NCI-H187 treated with DMSO at 0.1 percent for 48 hours (cell line): Measurements from ENCODE around the gene MAB21L4.
"Not testable (repeated sequence)": the region's sequence is repeated elsewhere in the genome, so short reads cannot be mapped to it uniquely, and the experiment has no call there.

Experiments
- DNase-seq: peaks from one replicate; lab custom pipeline; 2025; lab: John Stamatoyannopoulos, UW

MAB21L4 gene

GRCh38 chr2:240857039-240858008 lies 38.6 kb downstream of the MAB21L4 start:
- DNase-seq, result no peak

GRCh38 chr2:240856151-240856980 lies 39.6 kb downstream of the MAB21L4 start:
- no peak for DNase-seq

GRCh38 chr2:240855670-240856069 lies 40.3 kb downstream of the MAB21L4 start:
- no peak for DNase-seq

- no peak for DNase-seq
These were observed 43.2 kb downstream of the MAB21L4 start for GRCh38 chr2:240852671-240853314.

- no peak for DNase-seq
These were observed 44.6 kb downstream of the MAB21L4 start for GRCh38 chr2:240851078-240851991.

- DNase-seq, result no peak
These were observed 45.2 kb downstream of the MAB21L4 start for GRCh38 chr2:240850756-240851077.

GRCh38 chr2:240850026-240850425 lies 45.9 kb downstream of the MAB21L4 start:
- DNase-seq, result no peak

- no peak for DNase-seq
These were observed 46.9 kb downstream of the MAB21L4 start for GRCh38 chr2:240848900-240849680.

GRCh38 chr2:240847817-240848216 lies 48.1 kb downstream of the MAB21L4 start:
- DNase-seq, result no peak

GRCh38 chr2:240846873-240847595 lies 48.9 kb downstream of the MAB21L4 start:
- no peak for DNase-seq

GRCh38 chr2:240846309-240846708 lies 49.6 kb downstream of the MAB21L4 start:
- not testable (repeated sequence) for DNase-seq

GRCh38 chr2:240840435-240841060 lies 55.4 kb downstream of the MAB21L4 start:
- DNase-seq, result no peak

- no peak for DNase-seq
These were observed 56.5 kb downstream of the MAB21L4 start for GRCh38 chr2:240839152-240840143.

- no peak for DNase-seq
These were observed 58.3 kb downstream of the MAB21L4 start for GRCh38 chr2:240837621-240838020.

- no peak for DNase-seq
These were observed 59.0 kb downstream of the MAB21L4 start for GRCh38 chr2:240836781-240837467.
